Esophagus squamous epithelium (tissue), 5 donors: Measurements from ENCODE around the gene TTC39A. TPM values are rescaled to one million over a fixed set of nuclear protein-coding genes. Genes with fewer than 3 reads are reported as not detected.

ENCODE experiments used
- DNase-seq: peaks from one replicate; lab custom pipeline; 2025; lab: John Stamatoyannopoulos, UW
- H3K27ac ChIP-seq, 4 donors: fragments of 200-600 bp; sonication (generic); one replicate each; pipeline ENCODE4 v1.5.1; 2016 to 2019; ENCODE audit warnings: mild to moderate bottlenecking in 1 of 4
- H3K27me3 ChIP-seq, 4 donors: fragments of 200-600 bp; sonication (generic); 1 replicate in 3 of 4; 2 replicates in 1 of 4; pipeline versions ENCODE4 v1.5.1 to v1.6.0; 2017 to 2021; ENCODE audit warnings: antibody characterized with exemption in 1 of 4
- H3K36me3 ChIP-seq, 3 donors: fragments of 200-600 bp; sonication (generic); one replicate each; pipeline ENCODE4 v1.5.1; 2016 to 2019
- H3K4me1 ChIP-seq, 3 donors: fragments of 200-600 bp; sonication (generic); one replicate each; pipeline ENCODE4 v1.5.1; 2017 to 2019
- H3K4me3 ChIP-seq, 4 donors: fragments of 200-600 bp; sonication (generic); 1 replicate in 3 of 4; 2 replicates in 1 of 4; pipeline ENCODE4 v1.5.1; 2016 to 2019; ENCODE audit warnings: mild to moderate bottlenecking in 2 of 4, moderate library complexity in 1 of 4
- H3K9me3 ChIP-seq, 3 donors: fragments of 200-600 bp; sonication (generic); one replicate each; pipeline ENCODE4 v1.5.1; 2016 to 2019
- POLR2A ChIP-seq, 4 donors: fragments of 450-650 bp; IDR thresholded peaks; one replicate each; pipeline ENCODE4 v1.6.1; 2017; ENCODE audit warnings: antibody characterized with exemption in 4 of 4, mild to moderate bottlenecking in 4 of 4, moderate library complexity in 3 of 4
- WGBS, 2 donors: methylation state at CpG; one replicate each; pipeline ENCODE4 v1.1.5; 2018; 5-methylcytosine and 5-hydroxymethylcytosine counted together
- intact Hi-C: fragments of 100-400 bp; cut with DNase I; formaldehyde crosslinking; loops from one replicate; pipeline ENCODE4 v1.15.0; 2022
- total RNA-seq, 4 donors: library from RNA; depleted of rRNA; stranded (reverse); fragments of >200 nt; gene quantifications; one replicate each; pipeline ENCODE4 v1.1.0, GENCODE V29; 2016
- TF ChIP-seq, protein P1 (sequence below), 6 experiments: fragments of 450-650 bp in 4 of 6; fragments of 200-600 bp in 2 of 6; sonication (generic) in 2 of 6; IDR thresholded peaks; one replicate each; pipeline ENCODE4 v1.5.1; 2016 to 2019; ENCODE audit warnings: antibody characterized with exemption in 6 of 6, mild to moderate bottlenecking in 4 of 6, moderate library complexity in 4 of 6
- donor health status: DM: yes; HTN: yes; CAD: no.

TTC39A gene
- total RNA-seq, 4 donors from 2014 or later, result 16.4 to 60.9 (median 48.8) TPM

DNA sequence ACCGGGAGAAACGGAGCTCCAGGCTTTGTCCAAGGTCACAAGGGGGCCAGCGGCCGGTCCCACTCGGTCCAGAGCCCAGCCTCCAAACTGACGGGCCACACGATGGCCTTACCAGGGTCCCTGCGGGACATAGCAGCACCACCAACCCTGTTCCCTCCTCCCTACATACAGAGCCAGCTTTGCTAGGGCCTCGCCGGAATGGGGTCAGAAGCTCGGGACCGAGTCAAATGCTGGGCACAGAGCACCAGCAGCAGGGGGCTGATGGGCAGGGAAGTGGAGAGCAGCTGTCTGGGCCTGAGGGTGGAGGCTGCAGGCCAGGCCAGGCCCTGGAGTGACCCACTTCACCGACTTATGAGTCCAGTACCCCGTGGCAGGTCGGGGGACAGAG, 14.9 kb upstream of the TTC39A start:
- Histone ChIP-seq H3K27ac (no peak overlapping the region), H3K9me3 (no peaks in the 10 kb centered on the region), H3K27me3 (peaks cover 0 to 37% (median 5%) of the 10 kb centered on the region in 4 donors), H3K4me3 (peak overlapping the region in 2 of 4 donors; percentile 53 to 62), H3K4me1 (peaks cover 0 to 18% (median 9%) of the 10 kb centered on the region in 3 donors), H3K36me3 (no peaks in the 10 kb centered on the region)
- intact Hi-C loops, result no loop called here
- WGBS, 2 donors, result 85% methylated on average over 3 of the region's 15 CpGs; no CpG with 5 or more reads in 1 of the 2 donors
- DNase-seq, result no peak
- TF ChIP-seq POLR2A (IDR thresholded peaks at IDR 0.05), result no peak
- TF ChIP-seq, protein P1, sequence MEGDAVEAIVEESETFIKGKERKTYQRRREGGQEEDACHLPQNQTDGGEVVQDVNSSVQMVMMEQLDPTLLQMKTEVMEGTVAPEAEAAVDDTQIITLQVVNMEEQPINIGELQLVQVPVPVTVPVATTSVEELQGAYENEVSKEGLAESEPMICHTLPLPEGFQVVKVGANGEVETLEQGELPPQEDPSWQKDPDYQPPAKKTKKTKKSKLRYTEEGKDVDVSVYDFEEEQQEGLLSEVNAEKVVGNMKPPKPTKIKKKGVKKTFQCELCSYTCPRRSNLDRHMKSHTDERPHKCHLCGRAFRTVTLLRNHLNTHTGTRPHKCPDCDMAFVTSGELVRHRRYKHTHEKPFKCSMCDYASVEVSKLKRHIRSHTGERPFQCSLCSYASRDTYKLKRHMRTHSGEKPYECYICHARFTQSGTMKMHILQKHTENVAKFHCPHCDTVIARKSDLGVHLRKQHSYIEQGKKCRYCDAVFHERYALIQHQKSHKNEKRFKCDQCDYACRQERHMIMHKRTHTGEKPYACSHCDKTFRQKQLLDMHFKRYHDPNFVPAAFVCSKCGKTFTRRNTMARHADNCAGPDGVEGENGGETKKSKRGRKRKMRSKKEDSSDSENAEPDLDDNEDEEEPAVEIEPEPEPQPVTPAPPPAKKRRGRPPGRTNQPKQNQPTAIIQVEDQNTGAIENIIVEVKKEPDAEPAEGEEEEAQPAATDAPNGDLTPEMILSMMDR (IDR thresholded peaks at IDR 0.05), result no peak

DNA sequence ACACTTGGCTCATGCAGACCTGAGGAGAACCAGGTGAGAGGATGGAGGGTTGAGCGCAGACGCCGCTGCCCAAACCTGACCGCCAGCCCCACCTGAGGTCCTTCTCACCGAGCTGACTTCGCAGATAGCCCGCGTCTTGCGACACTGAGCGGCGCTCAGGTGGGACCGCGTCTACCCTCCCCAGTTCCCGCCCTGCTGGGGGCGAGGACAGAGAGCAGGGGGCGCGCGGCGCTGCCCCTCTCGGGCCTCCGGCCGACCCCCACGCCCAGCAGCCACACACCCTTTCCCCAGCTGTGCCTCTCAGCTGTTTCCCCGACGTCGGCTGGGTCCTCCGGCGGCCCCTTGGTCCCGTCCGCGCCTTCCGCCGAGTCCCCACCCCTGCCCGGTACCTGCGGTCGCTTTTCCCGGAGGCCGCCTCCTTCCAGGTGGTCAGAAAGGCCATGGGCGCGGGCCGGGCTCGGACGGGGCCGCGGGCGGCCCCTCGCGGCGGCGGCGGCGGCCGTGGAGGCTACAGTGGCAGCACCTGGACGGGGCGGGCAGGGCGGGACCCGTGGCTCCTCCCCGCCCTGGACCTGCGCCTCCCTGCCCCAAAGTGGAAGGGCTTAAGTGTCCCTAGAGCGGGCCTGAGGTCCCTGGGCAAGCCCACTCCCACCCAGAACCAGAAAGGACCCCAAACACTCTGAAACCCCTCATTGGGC, 14.4 kb upstream of the TTC39A start:
- H3K27me3 ChIP-seq, result peaks cover 0 to 37% (median 5%) of the 10 kb centered on the region in 4 donors
- H3K36me3 ChIP-seq, result no peaks in the 10 kb centered on the region
- peak overlapping the region; percentile 40 to 62 (median 52) for H3K4me3 ChIP-seq
- TF ChIP-seq POLR2A (IDR thresholded peaks at IDR 0.05), result peak in 1 of 4 donors; percentile 19
- TF ChIP-seq, protein P1 (IDR thresholded peaks at IDR 0.05), result peak in 3 of 6 experiments; percentile 10 to 20 (median 16)
- no peaks in the 10 kb centered on the region for H3K9me3 ChIP-seq
- intact Hi-C loops, result no loop called here
- peaks cover 0 to 18% (median 9%) of the 10 kb centered on the region in 3 donors for H3K4me1 ChIP-seq
- DNase-seq, result no peak
- WGBS, 2 donors, result 13% methylated on average over 15 of the region's 60 CpGs; no CpG with 5 or more reads in 1 of the 2 donors
- H3K27ac ChIP-seq, result peak overlapping the region in 2 of 4 donors; percentile 48 to 57

DNA sequence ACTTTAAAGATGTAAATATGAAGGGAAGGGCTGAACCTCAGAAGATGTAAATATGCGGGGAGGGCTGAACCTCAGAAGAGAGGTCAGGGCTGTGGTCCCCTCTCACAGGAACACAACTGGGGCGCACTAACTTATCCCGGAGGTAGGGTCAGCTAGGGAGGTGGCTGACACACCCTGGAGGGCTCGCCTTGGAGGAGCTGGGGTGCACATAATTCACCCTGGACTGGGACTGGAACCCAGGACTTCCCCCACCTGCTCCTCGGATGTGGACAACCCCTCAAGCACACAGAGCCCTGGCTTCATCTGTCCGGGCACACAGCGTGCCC, 13.9 kb upstream of the TTC39A start:
- DNase-seq, result no peak
- no peaks in the 10 kb centered on the region for H3K36me3 ChIP-seq
- H3K9me3 ChIP-seq, result no peaks in the 10 kb centered on the region
- H3K4me1 ChIP-seq, result peaks cover 0 to 18% (median 9%) of the 10 kb centered on the region in 3 donors
- no peak for TF ChIP-seq POLR2A (IDR thresholded peaks at IDR 0.05)
- TF ChIP-seq, protein P1 (IDR thresholded peaks at IDR 0.05), result no peak
- peaks cover 0 to 37% (median 5%) of the 10 kb centered on the region in 4 donors for H3K27me3 ChIP-seq
- no peak overlapping the region for H3K27ac ChIP-seq
- peak overlapping the region; percentile 40 to 62 (median 52) for H3K4me3 ChIP-seq
- WGBS, 2 donors, result 73% methylated on average over 5 of the region's 7 CpGs; no CpG with 5 or more reads in 1 of the 2 donors
- intact Hi-C loops, result no loop called here

DNA sequence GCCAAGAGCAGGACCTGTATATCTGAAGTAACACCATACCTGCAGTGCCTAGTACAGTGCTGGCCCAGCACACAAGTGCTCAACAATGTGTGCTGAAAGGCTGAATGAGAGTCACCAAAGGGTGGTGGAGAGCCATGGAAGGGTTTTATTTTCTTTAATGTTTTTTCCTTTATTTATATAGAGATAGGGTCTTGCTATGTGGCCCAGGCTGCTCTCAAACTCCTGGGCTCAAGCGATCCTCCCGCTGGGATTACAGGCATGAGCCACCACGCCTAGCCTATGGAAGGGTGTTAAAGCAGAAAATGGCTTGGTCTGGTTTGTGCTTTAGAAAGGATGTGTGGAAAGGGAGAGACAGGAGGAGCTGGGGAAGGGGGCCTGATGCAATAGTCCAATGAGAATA, 13.3 kb upstream of the TTC39A start:
- no peak for DNase-seq
- intact Hi-C loops, result no loop called here
- TF ChIP-seq, protein P1 (IDR thresholded peaks at IDR 0.05), result no peak
- no peak for TF ChIP-seq POLR2A (IDR thresholded peaks at IDR 0.05)
- Histone ChIP-seq H3K9me3 (no peaks in the 10 kb centered on the region), H3K4me3 (no peak overlapping the region), H3K36me3 (no peaks in the 10 kb centered on the region), H3K4me1 (peaks cover 0 to 18% (median 9%) of the 10 kb centered on the region in 3 donors), H3K27ac (no peak overlapping the region), H3K27me3 (peaks cover 0 to 37% (median 5%) of the 10 kb centered on the region in 4 donors)
- WGBS, 2 donors, result 89 to 100% methylated on average over 3 of the region's 3 CpGs

DNA sequence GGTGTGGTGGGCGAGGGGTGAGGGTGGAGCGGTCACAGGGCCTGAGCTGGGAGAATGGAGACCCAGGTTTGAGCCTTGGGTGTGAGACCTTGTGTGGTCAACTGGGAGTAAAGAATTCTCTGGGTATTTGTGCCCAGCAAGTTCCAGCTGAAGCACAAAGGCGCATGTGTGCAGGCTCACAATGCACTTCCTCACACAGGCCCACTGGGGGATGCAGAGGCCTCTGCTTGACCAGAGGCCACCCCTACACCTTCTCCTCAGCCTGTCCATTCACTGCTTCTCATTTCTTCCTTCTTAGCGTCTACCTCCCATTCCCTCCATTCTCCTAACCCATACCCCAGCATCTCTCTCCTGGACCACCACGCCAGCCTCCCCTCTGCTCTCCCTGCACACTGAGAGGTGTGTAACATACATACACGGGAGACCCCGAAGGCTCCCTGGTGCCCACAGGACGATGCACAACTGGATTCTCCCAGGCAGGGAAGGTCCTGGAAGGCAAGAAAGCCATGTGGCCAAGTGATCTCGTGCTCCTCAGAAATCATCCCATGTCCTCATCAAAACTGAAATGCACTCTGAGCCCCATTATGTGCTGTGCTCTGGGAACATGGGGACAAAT, 12.3 kb upstream of the TTC39A start:
- Histone ChIP-seq H3K27ac (no peak overlapping the region), H3K36me3 (no peaks in the 10 kb centered on the region), H3K9me3 (no peaks in the 10 kb centered on the region), H3K27me3 (peaks cover 0 to 37% (median 5%) of the 10 kb centered on the region in 4 donors), H3K4me1 (peaks cover 0 to 18% (median 9%) of the 10 kb centered on the region in 3 donors), H3K4me3 (no peak overlapping the region)
- no peak for DNase-seq
- intact Hi-C loops, result no loop called here
- 84 to 91% methylated on average over 5 to 6 of the region's 9 CpGs for WGBS, 2 donors
- TF ChIP-seq, protein P1 (IDR thresholded peaks at IDR 0.05), result no peak
- TF ChIP-seq POLR2A (IDR thresholded peaks at IDR 0.05), result no peak
